Vagina (tissue), 2 donors: ENCODE results near the gene AKAP6.
"Not testable (repeated sequence)": the region's sequence is repeated elsewhere in the genome, so short reads cannot be mapped to it uniquely, and the experiment has no call there.

Experiments
- POLR2A ChIP-seq, 2 donors: fragments of 450-650 bp; IDR thresholded peaks; one replicate each; pipeline ENCODE4 v1.6.1; 2017; ENCODE audit warnings: antibody characterized with exemption in 2 of 2, mild to moderate bottlenecking in 2 of 2, moderate library complexity in 2 of 2
- POLR2AphosphoS5 ChIP-seq, 2 donors: sonication (generic); formaldehyde crosslinking; IDR thresholded peaks; one replicate each; pipeline ENCODE4 v1.9.0; 2017; ENCODE audit warnings: antibody characterized with exemption in 2 of 2, mild to moderate bottlenecking in 2 of 2, low read depth in 1 of 2; ENCODE audit not compliant: insufficient read depth in 1 of 2
- TF ChIP-seq, protein P1 (sequence below), 3 experiments: fragments of 450-650 bp in 2 of 3; fragments of 200-600 bp in 1 of 3; sonication (generic) in 1 of 3; IDR thresholded peaks; one replicate each; pipeline ENCODE4 v1.5.1; 2017 to 2019; ENCODE audit warnings: antibody characterized with exemption in 3 of 3, mild to moderate bottlenecking in 2 of 3, moderate library complexity in 2 of 3

DNA sequence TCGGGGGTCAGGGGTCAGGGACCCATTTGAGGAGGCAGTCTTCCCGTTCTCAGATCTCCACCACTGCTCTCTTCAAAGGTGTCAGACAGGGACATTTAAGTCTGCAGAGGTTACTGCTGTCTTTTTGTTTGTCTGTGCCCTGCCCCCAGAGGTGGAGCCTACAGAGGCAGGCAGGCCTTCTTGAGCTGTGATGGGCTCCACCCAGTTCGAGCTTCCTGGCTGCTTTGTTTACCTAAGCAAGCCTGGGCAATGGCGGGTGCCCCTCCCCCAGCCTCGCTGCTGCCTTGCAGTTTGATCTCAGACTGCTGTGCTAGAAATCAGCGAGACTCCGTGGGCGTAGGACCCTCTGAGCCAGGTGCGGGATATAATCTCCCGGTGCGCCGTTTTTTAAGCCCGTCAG, 254.3 kb downstream of the AKAP6 start:
- TF ChIP-seq, protein P1, sequence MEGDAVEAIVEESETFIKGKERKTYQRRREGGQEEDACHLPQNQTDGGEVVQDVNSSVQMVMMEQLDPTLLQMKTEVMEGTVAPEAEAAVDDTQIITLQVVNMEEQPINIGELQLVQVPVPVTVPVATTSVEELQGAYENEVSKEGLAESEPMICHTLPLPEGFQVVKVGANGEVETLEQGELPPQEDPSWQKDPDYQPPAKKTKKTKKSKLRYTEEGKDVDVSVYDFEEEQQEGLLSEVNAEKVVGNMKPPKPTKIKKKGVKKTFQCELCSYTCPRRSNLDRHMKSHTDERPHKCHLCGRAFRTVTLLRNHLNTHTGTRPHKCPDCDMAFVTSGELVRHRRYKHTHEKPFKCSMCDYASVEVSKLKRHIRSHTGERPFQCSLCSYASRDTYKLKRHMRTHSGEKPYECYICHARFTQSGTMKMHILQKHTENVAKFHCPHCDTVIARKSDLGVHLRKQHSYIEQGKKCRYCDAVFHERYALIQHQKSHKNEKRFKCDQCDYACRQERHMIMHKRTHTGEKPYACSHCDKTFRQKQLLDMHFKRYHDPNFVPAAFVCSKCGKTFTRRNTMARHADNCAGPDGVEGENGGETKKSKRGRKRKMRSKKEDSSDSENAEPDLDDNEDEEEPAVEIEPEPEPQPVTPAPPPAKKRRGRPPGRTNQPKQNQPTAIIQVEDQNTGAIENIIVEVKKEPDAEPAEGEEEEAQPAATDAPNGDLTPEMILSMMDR (IDR thresholded peaks at IDR 0.05) = not testable (repeated sequence)
- not testable (repeated sequence) for TF ChIP-seq POLR2A (IDR thresholded peaks at IDR 0.05); POLR2AphosphoS5 (IDR thresholded peaks at IDR 0.05; ENCODE audit: insufficient read depth in 1 of 2, low read depth in 1 of 2)
